Measurements from ENCODE around the gene PDE5A. TPM values are rescaled to one million over a fixed set of nuclear protein-coding genes. Genes with fewer than 3 reads are reported as not detected.

The PDE5A gene
- total RNA-seq (2022; extraction: Qiagen RNA extraction) = 0.29 to 0.62 TPM (median 0.30 TPM) in 5 replicates

GRCh38 chr4:119628281-119629141 lies at the start of gene PDE5A:
Gene PDE5A, minus strand, starts transcription at chr4:119628804. Its CDS starts 133 bp downstream, at chr4:119628671.

All from A549 treated with AZD2906 at 1 μM for 4 hours (cell line).